CD14-positive monocyte (primary cell): ENCODE results near the gene CCDC85C. TPM values are rescaled to one million over a fixed set of nuclear protein-coding genes. Genes with fewer than 3 reads are reported as not detected.

Source experiments
- DNase-seq, 3 donors: peaks; one replicate each; pipeline ENCODE4 v3.0.0-alpha.2; 2011 to 2022
- H2AFZ ChIP-seq: 2 replicates; pipeline ENCODE4 v1.6.0; 2012; ENCODE audit warnings: mild to moderate bottlenecking, low read depth, low read length, inconsistent platforms; ENCODE audit not compliant: insufficient read depth, poor library complexity, severe bottlenecking
- H3K27ac ChIP-seq, 2 donors: 1 replicate in 1 of 2; 2 replicates in 1 of 2; pipeline ENCODE4 v1.5.1; 2012 to 2013; ENCODE audit warnings: low read length in 2 of 2, control low read depth in 1 of 2, inconsistent platforms in 1 of 2, low read depth in 1 of 2, mild to moderate bottlenecking in 1 of 2
- H3K27me3 ChIP-seq, 2 donors: one replicate each; pipeline versions ENCODE4 v1.6.0 to v1.6.1; 2011 to 2013; ENCODE audit warnings: low read length in 2 of 2; ENCODE audit not compliant: control insufficient read depth in 2 of 2, insufficient read depth in 2 of 2
- H3K36me3 ChIP-seq, 2 donors: replicated peaks in 1 of 2; 1 replicate in 1 of 2; 2 replicates in 1 of 2; pipeline versions ENCODE4 v1.5.1 to v1.6.1; 2012 to 2013; ENCODE audit warnings: low read length in 2 of 2, control low read depth in 1 of 2, inconsistent platforms in 1 of 2, mild to moderate bottlenecking in 1 of 2; ENCODE audit not compliant: insufficient read depth in 2 of 2, control insufficient read depth in 1 of 2
- H3K4me1 ChIP-seq, 2 donors: 1 replicate in 1 of 2; 2 replicates in 1 of 2; pipeline versions ENCODE4 v1.5.1 to v1.6.1; 2012 to 2013; ENCODE audit warnings: low read length in 2 of 2, control low read depth in 1 of 2, inconsistent platforms in 1 of 2, mild to moderate bottlenecking in 1 of 2, moderate library complexity in 1 of 2; ENCODE audit not compliant: insufficient read depth in 2 of 2, control insufficient read depth in 1 of 2
- H3K4me2 ChIP-seq: replicated peaks from 2 replicates; pipeline ENCODE3; 2012; ENCODE audit warnings: low read length, moderate library complexity, mild to moderate bottlenecking; ENCODE audit not compliant: poor library complexity, severe bottlenecking; ENCODE audit errors: extremely low read depth
- H3K4me3 ChIP-seq, 3 experiments: fragments of 200-600 bp in 1 of 3; sonication (generic) in 1 of 3; replicated peaks in 1 of 3; 1 replicate in 2 of 3; 2 replicates in 1 of 3; pipeline ENCODE4 v1.5.1; 2011 to 2013; ENCODE audit warnings: low read length in 3 of 3, mild to moderate bottlenecking in 3 of 3, control low read depth in 2 of 3, low read depth in 2 of 3, inconsistent platforms in 1 of 3, moderate library complexity in 1 of 3
- H3K79me2 ChIP-seq: 2 replicates; pipeline ENCODE4 v1.6.0; 2012; ENCODE audit warnings: mild to moderate bottlenecking, control low read depth, inconsistent platforms, low read length, moderate library complexity; ENCODE audit not compliant: insufficient read depth
- H3K9ac ChIP-seq: 2 replicates; pipeline ENCODE4 v1.6.0; 2017; ENCODE audit warnings: low read length, mild to moderate bottlenecking; ENCODE audit not compliant: insufficient read depth, poor library complexity, severe bottlenecking
- H3K9me3 ChIP-seq, 2 donors: replicated peaks in 1 of 2; 1 replicate in 1 of 2; 2 replicates in 1 of 2; pipeline versions ENCODE4 v1.5.1 to v1.6.1; 2012 to 2013; ENCODE audit warnings: low read length in 2 of 2, control low read depth in 1 of 2; ENCODE audit not compliant: control insufficient read depth in 1 of 2, insufficient read depth in 1 of 2
- H4K20me1 ChIP-seq: 2 replicates; pipeline ENCODE4 v1.6.0; 2012; ENCODE audit warnings: mild to moderate bottlenecking, low read length, control low read depth, moderate library complexity; ENCODE audit not compliant: insufficient read depth
- H3K27ac Mint-ChIP-seq, 7 donors: one replicate each; pipeline ENCODE4 v1.8.0; 2020; ENCODE audit warnings: mild to moderate bottlenecking in 7 of 7, mixed read lengths in 7 of 7, moderate library complexity in 6 of 7, inconsistent platforms in 2 of 7
- H3K27me3 Mint-ChIP-seq, 3 donors: one replicate each; pipeline ENCODE4 v1.8.0; 2021 to 2022; ENCODE audit warnings: low read depth in 3 of 3, mild to moderate bottlenecking in 3 of 3, mixed read lengths in 3 of 3, moderate library complexity in 3 of 3, inconsistent platforms in 1 of 3
- H3K36me3 Mint-ChIP-seq, 2 donors: one replicate each; pipeline ENCODE4 v1.8.0; 2020; ENCODE audit warnings: mixed read lengths in 2 of 2, inconsistent platforms in 1 of 2, mild to moderate bottlenecking in 1 of 2
- H3K4me1 Mint-ChIP-seq: one replicate; pipeline ENCODE4 v1.8.0; 2020; ENCODE audit warnings: mild to moderate bottlenecking, mixed read lengths
- H3K4me3 Mint-ChIP-seq, 2 donors: one replicate each; pipeline ENCODE4 v1.8.0; 2020; ENCODE audit warnings: mild to moderate bottlenecking in 2 of 2, mixed read lengths in 2 of 2, moderate library complexity in 1 of 2
- H3K9me3 Mint-ChIP-seq, 7 donors: one replicate each; pipeline ENCODE4 v1.8.0; 2020 to 2022; ENCODE audit warnings: mixed read lengths in 7 of 7, mild to moderate bottlenecking in 6 of 7, moderate library complexity in 6 of 7, inconsistent platforms in 2 of 7
- CTCF ChIP-seq: fragments of 200-600 bp; IDR thresholded peaks from one replicate; pipeline ENCODE4 v1.8.0; 2022; ENCODE audit warnings: antibody characterized with exemption, mild to moderate bottlenecking
- WGBS: methylation state at CpG from one replicate; pipeline ENCODE4 v1.1.5; 2013; ENCODE audit warnings: missing lambda C conversion rate; ENCODE audit not compliant: insufficient coverage; 5-methylcytosine and 5-hydroxymethylcytosine counted together
- intact Hi-C, 2 donors: fragments of 100-400 bp; cut with micrococcal nuclease; formaldehyde crosslinking; loops; one replicate each; pipeline versions ENCODE4 v1.15.0 to v1.15.1; 2023
- polyA plus RNA-seq, 3 donors: library from polyadenylated mRNA; depleted of rRNA in 1 of 3; unstranded in 2 of 3; stranded (reverse) in 1 of 3; fragments of 300-500 nt in 2 of 3; fragments of >200 nt in 1 of 3; fragmentation: Illumina TruSeq in 2 of 3; gene quantifications; 1 replicate in 2 of 3; 2 replicates in 1 of 3; pipeline ENCODE4 v1.2.3, GENCODE V29; 2012 to 2021

The CCDC85C gene
- polyA plus RNA-seq, 3 donors = under 0.01 to 0.03 TPM; not detected in 1

DNA sequence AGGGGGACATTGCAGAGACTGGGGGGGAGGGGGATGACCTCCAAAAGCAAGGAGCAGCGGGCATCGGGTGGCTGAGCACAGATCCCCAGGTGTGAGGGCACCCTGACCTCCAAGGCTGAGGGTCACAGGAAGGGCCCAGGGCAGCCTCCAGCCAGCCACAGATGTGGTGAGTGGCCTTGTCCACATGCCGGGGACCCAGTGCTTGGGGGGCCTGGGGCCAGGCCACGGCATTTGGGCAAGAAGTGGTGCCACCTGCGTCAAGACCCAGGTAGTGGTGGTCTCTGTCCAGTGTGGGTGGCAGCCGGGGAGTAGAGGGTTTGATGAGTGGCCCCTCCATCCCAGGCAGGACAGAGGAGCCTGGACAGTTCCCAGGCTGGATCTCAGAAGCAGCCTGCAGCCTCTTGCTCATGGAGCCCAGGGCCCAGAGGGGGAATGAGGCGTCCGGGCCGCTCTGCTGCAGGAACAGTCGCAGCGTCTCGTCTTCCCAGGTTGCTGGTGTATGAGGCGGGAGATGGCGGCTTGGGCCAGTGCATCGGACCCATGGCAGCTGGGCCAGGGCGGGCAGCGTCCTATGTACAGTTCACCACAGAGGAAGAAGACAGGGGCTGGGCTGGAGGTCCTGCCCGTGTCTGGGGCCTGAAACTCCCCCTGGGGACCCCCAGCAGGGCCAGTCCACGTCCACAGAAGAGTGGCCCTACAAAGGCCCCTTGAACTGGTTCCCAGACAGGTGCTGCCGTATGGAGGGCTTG, 89.3 kb downstream of the CCDC85C start:
- no peak overlapping the region for H3K9ac ChIP-seq
- no peak overlapping the region for H3K4me3 Mint-ChIP-seq
- no peak for TF ChIP-seq CTCF
- H3K27me3 ChIP-seq = no peaks in the 10 kb centered on the region
- peaks cover 0 to 5% (median 4%) of the 10 kb centered on the region in 3 donors for H3K27me3 Mint-ChIP-seq
- H3K4me3 ChIP-seq = no peak overlapping the region
- WGBS = 94% methylated on average over 18 of the region's 20 CpGs
- peaks cover 14 to 30% of the 10 kb centered on the region in 2 donors for H3K36me3 Mint-ChIP-seq
- H3K4me1 ChIP-seq = no peaks in the 10 kb centered on the region
- H2AFZ ChIP-seq = no peak overlapping the region
- no peak overlapping the region for H3K27ac ChIP-seq
- no peak overlapping the region for H3K4me2 ChIP-seq
- H3K36me3 ChIP-seq = peaks cover 26 to 28% of the 10 kb centered on the region in 2 donors
- no peak for DNase-seq
- H3K79me2 ChIP-seq = no peaks in the 10 kb centered on the region
- no peaks in the 10 kb centered on the region for H3K9me3 Mint-ChIP-seq
- H4K20me1 ChIP-seq = peaks cover 5% of the 10 kb centered on the region
- no peaks in the 10 kb centered on the region for H3K9me3 ChIP-seq
- peaks cover 2% of the 10 kb centered on the region for H3K4me1 Mint-ChIP-seq
- intact Hi-C loops = loop anchor here in 1 of 2 donors (5.0 kb wide), 1 partner anchor 113 kb away; no protein-coding TSS in a partner anchor
- H3K27ac Mint-ChIP-seq = peak overlapping the region in 1 of 7 donors; percentile 81

GRCh38 chr14:99513946-99514551, 90.0 kb downstream of the CCDC85C start:
- DNase-seq = peak in 2 of 3 donors; percentile 13
- Mint-ChIP-seq H3K36me3 (peaks cover 21 to 37% of the 10 kb centered on the region in 2 donors), H3K27ac (peak overlapping the region; percentile 22 to 81 (median 53)), H3K4me3 (no peak overlapping the region), H3K9me3 (no peaks in the 10 kb centered on the region), H3K27me3 (peaks cover 0 to 4% (median 4%) of the 10 kb centered on the region in 3 donors), H3K4me1 (peaks cover 2% of the 10 kb centered on the region)
- no peaks in the 10 kb centered on the region for H3K27me3 ChIP-seq
- no peak overlapping the region for H3K9ac ChIP-seq
- 86% methylated on average over 13 of the region's 13 CpGs for WGBS
- H3K79me2 ChIP-seq = no peaks in the 10 kb centered on the region
- H3K4me3 ChIP-seq = no peak overlapping the region
- H4K20me1 ChIP-seq = peaks cover 12% of the 10 kb centered on the region
- no peak overlapping the region for H2AFZ ChIP-seq
- TF ChIP-seq CTCF = no peak
- H3K9me3 ChIP-seq = no peaks in the 10 kb centered on the region
- intact Hi-C loops = no loop called here
- H3K27ac ChIP-seq = no peak overlapping the region
- peaks cover 33 to 35% of the 10 kb centered on the region in 2 donors for H3K36me3 ChIP-seq
- no peak overlapping the region for H3K4me2 ChIP-seq
- no peaks in the 10 kb centered on the region for H3K4me1 ChIP-seq
